ENCODE results near the gene B9D1. TPM values are rescaled to one million over a fixed set of nuclear protein-coding genes. Genes with fewer than 3 reads are reported as not detected.
A peak's percentile ranks its signal among the peaks of the same experiment; 100 is the strongest.

B9D1 gene
- polyA plus RNA-seq, 3 donors: 1.0 TPM; not detected in 2

GRCh38 chr17:19379361-19380065, 17.0 kb upstream of the B9D1 start:
- no peaks in the 10 kb centered on the region for H4K20me1 ChIP-seq (ENCODE audit: insufficient read depth, low read length)
- H3K27ac Mint-ChIP-seq: peak overlapping the region; percentile 81 to 100 (median 92)
- peak overlapping the region; percentile 66 to 90 (median 88) for H3K4me3 ChIP-seq (replicated peaks in 1 of 3; ENCODE audit: low read depth in 2 of 3, low read length in 3 of 3)
- no peak for DNase-seq
- H3K27ac ChIP-seq (ENCODE audit: low read depth in 1 of 2, low read length in 2 of 2): peak overlapping the region in 1 of 2 donors; percentile 96
- peaks cover 2 to 5% (median 3%) of the 10 kb centered on the region in 3 donors for H3K27me3 Mint-ChIP-seq (ENCODE audit: low read depth in 3 of 3)
- H3K36me3 ChIP-seq (replicated peaks in 1 of 2; ENCODE audit: control insufficient read depth in 1 of 2, insufficient read depth in 2 of 2, low read length in 2 of 2): peaks cover 49 to 53% of the 10 kb centered on the region in 2 donors
- peaks cover 26% of the 10 kb centered on the region for H3K4me1 Mint-ChIP-seq
- H3K4me2 ChIP-seq (replicated peaks; ENCODE audit: extremely low read depth, low read length, poor library complexity, severe bottlenecking): peak overlapping the region; percentile 100
- peaks cover 41% of the 10 kb centered on the region for H3K79me2 ChIP-seq (ENCODE audit: insufficient read depth, low read length)
- peaks cover 56 to 57% of the 10 kb centered on the region in 2 donors for H3K36me3 Mint-ChIP-seq
- peak overlapping the region; percentile 84 for H3K9ac ChIP-seq (ENCODE audit: insufficient read depth, low read length, poor library complexity, severe bottlenecking)
- H3K4me3 Mint-ChIP-seq: peak overlapping the region; percentile 87 to 99
- no peaks in the 10 kb centered on the region for H3K27me3 ChIP-seq (ENCODE audit: control insufficient read depth in 2 of 2, insufficient read depth in 2 of 2, low read length in 2 of 2)
- intact Hi-C loops (cut with micrococcal nuclease): loop anchor here (2.0 to 5.0 kb wide), 3 partner anchors 17 to 38 kb away; partner anchors contain the start of gene B9D1 (in 1 of the 2)
- no peak overlapping the region for H2AFZ ChIP-seq (ENCODE audit: insufficient read depth, low read depth, low read length, poor library complexity, severe bottlenecking)
- H3K4me1 ChIP-seq (ENCODE audit: control insufficient read depth in 1 of 2, insufficient read depth in 2 of 2, low read length in 2 of 2): peaks cover 29 to 35% of the 10 kb centered on the region in 2 donors
- H3K9me3 ChIP-seq (replicated peaks in 1 of 2; ENCODE audit: control insufficient read depth in 1 of 2, insufficient read depth in 1 of 2, low read length in 2 of 2): no peaks in the 10 kb centered on the region
- peaks cover 0 to 2% (median 0%) of the 10 kb centered on the region in 7 donors for H3K9me3 Mint-ChIP-seq
- WGBS (ENCODE audit: insufficient coverage): 100% methylated on average over 10 of the region's 13 CpGs
- TF ChIP-seq, protein P1, sequence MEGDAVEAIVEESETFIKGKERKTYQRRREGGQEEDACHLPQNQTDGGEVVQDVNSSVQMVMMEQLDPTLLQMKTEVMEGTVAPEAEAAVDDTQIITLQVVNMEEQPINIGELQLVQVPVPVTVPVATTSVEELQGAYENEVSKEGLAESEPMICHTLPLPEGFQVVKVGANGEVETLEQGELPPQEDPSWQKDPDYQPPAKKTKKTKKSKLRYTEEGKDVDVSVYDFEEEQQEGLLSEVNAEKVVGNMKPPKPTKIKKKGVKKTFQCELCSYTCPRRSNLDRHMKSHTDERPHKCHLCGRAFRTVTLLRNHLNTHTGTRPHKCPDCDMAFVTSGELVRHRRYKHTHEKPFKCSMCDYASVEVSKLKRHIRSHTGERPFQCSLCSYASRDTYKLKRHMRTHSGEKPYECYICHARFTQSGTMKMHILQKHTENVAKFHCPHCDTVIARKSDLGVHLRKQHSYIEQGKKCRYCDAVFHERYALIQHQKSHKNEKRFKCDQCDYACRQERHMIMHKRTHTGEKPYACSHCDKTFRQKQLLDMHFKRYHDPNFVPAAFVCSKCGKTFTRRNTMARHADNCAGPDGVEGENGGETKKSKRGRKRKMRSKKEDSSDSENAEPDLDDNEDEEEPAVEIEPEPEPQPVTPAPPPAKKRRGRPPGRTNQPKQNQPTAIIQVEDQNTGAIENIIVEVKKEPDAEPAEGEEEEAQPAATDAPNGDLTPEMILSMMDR (IDR thresholded peaks at IDR 0.05): no peak

DNA sequence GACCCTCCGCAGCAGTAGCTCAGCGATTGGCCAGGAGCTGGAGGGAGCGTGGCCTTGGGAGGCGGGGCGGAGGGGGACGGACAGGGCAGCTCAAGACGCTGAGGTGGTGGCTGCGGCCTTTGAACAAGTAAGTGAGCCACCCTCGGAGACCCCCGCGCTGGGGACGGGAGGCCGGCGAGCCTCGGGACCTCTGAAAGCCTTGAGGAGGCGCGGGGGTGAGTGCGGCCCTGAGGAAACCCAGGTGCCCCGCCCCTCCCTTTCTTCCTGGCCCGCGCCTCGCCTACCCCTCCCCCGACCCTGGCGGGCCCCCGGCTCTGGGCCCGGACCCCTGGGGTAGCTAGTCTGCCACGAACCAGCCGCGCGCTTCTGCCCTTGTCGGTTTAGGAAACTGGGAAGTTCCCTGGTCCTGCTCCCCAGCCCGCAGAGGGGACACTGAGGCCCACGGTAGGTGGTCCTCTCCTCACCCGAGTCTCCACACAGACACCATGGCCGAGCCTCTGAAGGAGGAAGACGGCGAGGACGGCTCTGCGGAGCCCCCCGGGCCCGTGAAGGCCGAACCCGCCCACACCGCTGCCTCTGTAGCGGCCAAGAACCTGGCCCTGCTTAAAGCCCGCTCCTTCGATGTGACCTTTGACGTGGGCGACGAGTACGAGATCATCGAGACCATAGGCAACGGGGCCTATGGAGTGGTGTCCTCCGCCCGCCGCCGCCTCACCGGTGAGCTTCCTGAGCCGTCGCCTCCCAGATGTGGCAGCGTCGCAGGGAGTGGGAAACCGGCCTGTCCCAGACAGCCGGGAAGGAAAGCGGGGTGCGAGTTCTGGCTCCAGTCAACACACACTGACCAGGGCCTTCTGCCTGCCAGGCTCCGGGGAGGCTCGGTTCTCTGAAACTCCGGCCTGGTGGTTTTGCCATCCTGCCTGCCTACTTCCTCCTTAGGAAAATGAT, 16.2 kb upstream of the B9D1 start, which contains the start of gene MAPK7:
Gene MAPK7 (plus strand): TSS at position 83 of the 945 bp plus-strand sequence. CDS start 403 bp downstream, at position 486.
- intact Hi-C loops (cut with micrococcal nuclease): loop anchor here (2.0 kb wide), 2 partner anchors 16 to 20 kb away; partner anchors contain the start of gene B9D1 (in 1 of the 2)
- peak within 1 kb of the TSS; percentile 94 to 96 for H3K27ac ChIP-seq (ENCODE audit: low read depth in 1 of 2, low read length in 2 of 2)
- DNase-seq: peak in 2 of 3 donors; percentile 33 to 45

More for the DNA sequence above, 16.2 kb upstream of the B9D1 start, which contains the start of gene MAPK7:
- Mint-ChIP-seq H3K36me3 (peaks cover 54 to 55% of the 10 kb centered on the region in 2 donors), H3K4me1 (peaks cover 22% of the 10 kb centered on the region), H3K27ac (peak within 1 kb of the TSS; percentile 99 to 100 (median 100)), H3K4me3 (peak within 1 kb of the TSS; percentile 98 to 99), H3K9me3 (peaks cover 0 to 2% (median 0%) of the 10 kb centered on the region in 7 donors), H3K27me3 (ENCODE audit: low read depth in 3 of 3) (peaks cover 0 to 4% (median 3%) of the 10 kb centered on the region in 3 donors)
- H3K4me2 ChIP-seq (replicated peaks; ENCODE audit: extremely low read depth, low read length, poor library complexity, severe bottlenecking): peak within 1 kb of the TSS; percentile 100
- H3K9me3 ChIP-seq (replicated peaks in 1 of 2; ENCODE audit: control insufficient read depth in 1 of 2, insufficient read depth in 1 of 2, low read length in 2 of 2): no peaks in the 10 kb centered on the region
- H3K36me3 ChIP-seq (replicated peaks in 1 of 2; ENCODE audit: control insufficient read depth in 1 of 2, insufficient read depth in 2 of 2, low read length in 2 of 2): peaks cover 41 to 45% of the 10 kb centered on the region in 2 donors
- peaks cover 21 to 28% of the 10 kb centered on the region in 2 donors for H3K4me1 ChIP-seq (ENCODE audit: control insufficient read depth in 1 of 2, insufficient read depth in 2 of 2, low read length in 2 of 2)
- H3K79me2 ChIP-seq (ENCODE audit: insufficient read depth, low read length): peaks cover 41% of the 10 kb centered on the region
- TF ChIP-seq, protein P1 (IDR thresholded peaks at IDR 0.05): no peak
- H2AFZ ChIP-seq (ENCODE audit: insufficient read depth, low read depth, low read length, poor library complexity, severe bottlenecking): peak within 1 kb of the TSS; percentile 82
- peak within 1 kb of the TSS; percentile 84 for H3K9ac ChIP-seq (ENCODE audit: insufficient read depth, low read length, poor library complexity, severe bottlenecking)
- no peaks in the 10 kb centered on the region for H3K27me3 ChIP-seq (ENCODE audit: control insufficient read depth in 2 of 2, insufficient read depth in 2 of 2, low read length in 2 of 2)
- no peaks in the 10 kb centered on the region for H4K20me1 ChIP-seq (ENCODE audit: insufficient read depth, low read length)
- 20% methylated on average over 63 of the region's 69 CpGs for WGBS (ENCODE audit: insufficient coverage)
- peak within 1 kb of the TSS; percentile 66 to 90 (median 88) for H3K4me3 ChIP-seq (replicated peaks in 1 of 3; ENCODE audit: low read depth in 2 of 3, low read length in 3 of 3)
